ENCODE results near the gene DBX1.
"Not testable (repeated sequence)": the region's sequence is repeated elsewhere in the genome, so short reads cannot be mapped to it uniquely, and the experiment has no call there.

The DBX1 gene

DNA sequence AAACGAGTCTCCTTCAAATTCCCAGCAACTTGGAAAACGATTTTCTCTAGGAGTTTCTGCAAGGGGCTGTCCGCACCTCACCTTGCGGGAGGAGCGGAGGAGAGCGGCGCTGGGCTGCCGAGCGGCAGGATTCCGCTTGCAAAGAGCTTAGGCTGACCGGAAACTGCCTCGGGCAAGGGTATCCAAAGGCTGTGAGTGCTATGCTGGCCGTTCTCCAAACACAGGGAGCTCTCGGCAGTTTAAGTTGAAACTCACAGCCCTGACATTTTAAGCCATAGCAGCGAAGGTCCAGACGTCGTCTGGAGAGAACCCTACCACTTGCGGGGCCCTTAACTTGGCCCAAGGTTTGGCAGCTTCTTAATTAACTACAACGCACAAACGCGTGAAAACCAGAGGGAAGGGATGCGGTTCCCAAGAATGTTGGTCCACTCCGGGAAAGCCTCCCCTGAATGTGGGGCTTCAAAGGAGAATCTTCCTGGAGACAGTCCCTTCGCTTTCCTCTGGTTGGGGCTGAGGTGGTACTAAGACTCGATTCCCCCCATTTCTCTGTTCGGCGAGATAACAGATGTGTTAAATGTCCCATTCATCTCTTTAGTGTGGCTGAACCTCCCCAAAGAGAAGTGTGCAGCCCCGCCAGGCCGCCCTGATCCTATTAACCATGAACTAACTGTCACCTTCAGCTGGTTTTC lies 1.1 kb upstream of the DBX1 start:
- DNase-seq: peak; percentile 61

DNA sequence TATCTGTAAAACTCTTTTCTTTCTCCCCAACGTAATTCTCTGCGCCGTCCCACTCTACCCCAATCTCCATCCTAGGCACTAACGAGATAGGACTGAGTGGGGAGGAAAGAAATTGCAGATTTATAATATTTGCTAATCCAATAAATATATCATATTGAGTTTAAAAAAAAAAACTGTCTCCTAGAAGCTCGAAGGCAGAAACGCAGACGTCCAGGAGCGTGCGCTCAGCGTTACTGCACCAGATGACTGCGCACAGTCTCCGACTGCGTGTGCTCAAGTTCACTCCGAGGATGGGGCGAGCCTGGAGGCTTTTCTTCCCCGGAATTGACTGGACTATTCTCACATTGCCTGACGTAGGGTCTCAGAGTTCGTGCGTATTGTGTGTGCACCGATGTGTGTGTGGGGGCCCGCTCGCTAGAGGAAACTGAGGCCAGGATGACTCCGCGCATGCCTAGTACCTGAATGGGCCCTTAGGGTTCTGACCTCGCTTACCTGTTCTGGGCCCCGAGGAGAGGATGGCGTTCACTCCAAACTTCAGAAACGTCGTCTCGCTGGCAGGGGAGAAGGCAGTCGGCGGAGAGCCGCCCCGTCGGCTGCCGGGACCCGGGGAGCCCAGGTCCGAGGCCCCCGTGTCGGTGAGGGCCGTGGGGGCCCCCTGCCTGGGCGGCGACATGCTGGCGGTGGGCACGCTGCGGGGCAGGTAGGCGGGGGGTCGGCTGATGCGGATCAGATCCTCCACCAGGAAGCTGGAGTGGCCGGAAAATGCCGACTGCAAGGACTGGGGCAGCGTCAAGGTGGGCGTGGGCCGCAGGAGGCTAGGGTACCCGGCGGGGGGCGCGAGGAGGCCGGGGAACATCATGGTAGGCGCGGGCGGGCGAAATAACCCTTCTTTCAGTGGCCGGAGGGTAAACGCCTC lies 551 bp downstream of the DBX1 start:
- peak; percentile 36 for DNase-seq

DNA sequence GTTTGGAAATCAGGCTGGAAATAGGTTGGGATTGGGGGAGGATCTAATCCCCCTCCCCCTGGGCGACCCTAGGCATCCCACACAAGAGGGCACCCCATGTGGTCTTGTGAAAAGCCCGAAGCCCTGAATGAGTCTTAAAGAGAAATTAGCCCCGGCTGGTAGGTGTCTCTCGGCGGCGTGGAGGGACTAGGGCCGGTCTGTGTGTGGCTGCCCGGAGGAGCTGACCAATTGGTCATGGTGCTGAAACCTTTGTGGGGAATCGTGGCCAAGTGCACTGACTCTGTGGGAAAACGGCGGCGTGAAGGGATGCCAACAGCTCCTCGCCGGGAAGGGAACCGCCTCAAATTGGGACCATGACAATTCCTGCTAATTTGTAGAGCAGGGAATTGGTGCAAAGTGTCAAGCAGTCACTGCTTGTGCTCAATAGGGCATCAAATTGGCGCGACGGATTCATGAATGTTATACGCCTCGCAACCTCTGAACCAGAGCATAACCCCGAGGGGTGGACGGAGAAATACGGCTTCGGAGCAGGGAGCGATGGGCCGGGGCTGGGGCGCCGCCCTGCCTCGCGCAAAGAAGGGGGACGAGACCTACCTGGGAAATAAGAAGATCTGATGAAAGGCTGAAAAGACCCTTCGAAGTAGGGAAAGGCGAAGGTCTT lies 1.5 kb downstream of the DBX1 start:
- DNase-seq: peak; percentile 93

DNA sequence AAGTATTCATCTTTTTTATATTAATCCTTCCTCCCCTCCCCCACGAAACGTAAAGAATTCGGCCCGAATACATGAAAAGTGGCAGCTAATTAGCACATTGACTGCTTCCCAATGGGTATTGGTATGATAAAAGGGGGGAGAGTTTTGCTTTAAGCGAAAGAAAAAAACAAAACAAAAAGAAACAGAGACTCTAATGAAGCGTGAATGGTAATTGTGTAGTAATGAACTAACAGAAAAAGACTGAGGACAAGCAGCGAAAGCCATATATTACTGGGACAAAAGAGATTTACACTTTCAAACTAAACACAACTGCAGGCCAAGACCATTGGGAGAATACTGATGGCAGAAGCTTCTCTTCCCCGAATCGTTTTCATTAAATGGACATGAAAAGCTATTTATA lies 2.5 kb downstream of the DBX1 start:
- peak; percentile 31 for DNase-seq

DNA sequence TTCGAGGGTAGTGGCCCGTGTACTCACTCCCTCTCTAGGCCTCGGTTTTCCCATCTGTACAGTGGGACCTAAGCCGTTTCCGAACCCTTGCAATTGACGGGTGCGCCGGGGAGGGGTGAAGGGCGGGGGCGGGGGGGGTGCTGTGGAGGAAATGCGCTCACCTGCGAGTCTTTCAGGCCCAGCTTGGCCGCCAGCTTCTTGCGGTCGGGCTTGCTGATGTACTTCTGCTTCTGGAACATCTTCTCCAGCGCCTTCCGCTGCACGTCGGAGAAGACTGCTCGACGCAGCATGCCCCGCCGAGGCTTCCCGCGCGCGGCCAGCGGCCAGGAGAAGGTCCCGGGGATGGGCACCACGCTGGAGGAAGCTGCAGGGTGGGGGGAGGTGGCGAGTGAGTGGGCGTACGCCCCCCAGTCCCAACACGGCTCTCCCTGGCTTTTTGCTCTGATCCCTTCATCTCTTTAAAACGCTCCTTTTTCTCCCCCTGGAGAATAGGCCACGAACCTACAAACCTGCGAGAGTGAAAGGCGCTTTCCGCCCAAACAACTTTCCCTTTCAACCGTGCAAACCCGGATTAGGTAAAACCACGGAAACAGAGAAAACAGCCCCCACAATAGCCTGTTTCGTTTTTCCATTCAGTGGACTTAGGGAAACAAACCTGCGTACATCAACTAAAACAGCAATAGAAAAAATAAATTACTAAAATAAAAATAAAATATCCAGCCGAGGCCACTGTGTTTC lies 3.2 kb downstream of the DBX1 start:
- DNase-seq: peak; percentile 22

DNA sequence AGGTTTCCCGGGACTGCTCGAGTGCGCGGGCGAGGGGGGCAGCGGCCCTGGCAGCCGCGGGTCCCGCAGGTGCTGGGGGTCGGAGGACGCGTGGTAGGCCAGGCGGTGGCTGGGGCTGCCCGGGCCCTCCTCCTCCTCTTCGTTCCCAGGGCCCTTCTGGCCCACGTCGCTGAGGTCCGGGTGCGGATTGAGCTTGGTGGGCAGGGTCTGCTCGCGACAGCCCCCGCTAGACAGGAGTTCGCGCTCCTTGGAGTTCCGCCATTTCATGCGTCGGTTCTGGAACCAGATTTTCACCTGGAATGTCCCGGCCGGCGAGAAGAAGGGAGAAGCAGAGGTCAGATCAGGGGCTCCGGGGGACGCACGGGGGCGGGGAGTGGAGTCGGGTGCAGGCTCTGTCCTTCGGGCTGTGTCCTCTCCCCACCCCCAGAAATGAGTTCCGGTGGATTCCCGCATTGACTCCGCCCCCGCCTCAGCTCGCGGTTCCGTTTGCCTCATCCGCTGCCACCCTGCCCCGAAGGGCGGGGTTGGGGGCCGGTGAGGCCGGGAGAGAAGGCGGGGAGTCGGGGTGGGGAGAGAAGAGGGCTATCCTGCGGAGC lies 3.9 kb downstream of the DBX1 start:
- DNase-seq: peak; percentile 21

DNA sequence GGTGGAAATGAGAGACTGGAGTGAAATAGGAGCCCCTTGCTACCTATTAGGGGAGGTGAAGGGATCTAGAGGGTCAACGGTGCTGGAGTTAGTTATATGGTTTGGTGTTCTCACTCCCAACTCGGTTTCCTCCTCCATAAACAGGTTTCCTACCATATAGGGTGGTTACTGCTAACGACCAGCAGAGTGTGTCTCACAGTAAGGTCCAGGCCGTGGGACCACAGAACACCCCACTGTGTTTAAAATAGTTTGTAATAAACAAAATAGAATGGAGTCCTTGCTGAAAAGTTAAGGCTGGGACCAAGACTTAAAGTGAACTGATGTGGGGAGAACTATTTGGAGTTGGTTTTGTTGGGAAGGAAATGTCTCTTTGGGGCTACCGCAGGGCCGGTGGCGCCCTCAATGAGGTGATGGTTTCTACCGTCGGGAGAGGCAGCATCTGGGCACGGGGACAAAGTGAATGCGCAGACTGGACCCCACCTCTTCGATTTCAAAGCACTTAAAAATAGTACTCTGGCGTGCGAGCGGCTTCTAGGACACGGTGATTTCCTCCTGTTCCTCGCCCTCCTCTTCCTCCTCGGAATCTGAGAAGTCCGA lies 4.5 kb downstream of the DBX1 start:
- DNase-seq: no peak

DNA sequence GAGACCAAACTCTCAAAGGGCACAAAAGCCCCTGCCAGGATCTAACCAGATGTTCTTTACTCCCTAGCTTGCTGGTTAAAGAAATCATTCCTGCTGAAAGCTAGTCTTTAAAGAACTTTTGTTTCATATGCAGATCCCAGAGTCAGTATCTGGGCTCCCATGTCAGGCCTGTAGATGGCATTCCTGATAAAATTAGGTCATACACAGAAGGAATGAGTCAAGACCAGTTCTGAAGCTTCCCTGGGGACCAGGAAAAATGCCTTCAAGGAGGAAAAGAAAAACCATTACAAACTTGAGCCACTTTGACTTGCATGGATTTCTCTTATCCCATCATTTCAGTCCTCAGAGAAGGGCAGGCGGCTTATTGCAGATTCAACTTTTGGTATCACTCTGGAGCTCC lies 5.9 kb downstream of the DBX1 start:
- no peak for DNase-seq

DNA sequence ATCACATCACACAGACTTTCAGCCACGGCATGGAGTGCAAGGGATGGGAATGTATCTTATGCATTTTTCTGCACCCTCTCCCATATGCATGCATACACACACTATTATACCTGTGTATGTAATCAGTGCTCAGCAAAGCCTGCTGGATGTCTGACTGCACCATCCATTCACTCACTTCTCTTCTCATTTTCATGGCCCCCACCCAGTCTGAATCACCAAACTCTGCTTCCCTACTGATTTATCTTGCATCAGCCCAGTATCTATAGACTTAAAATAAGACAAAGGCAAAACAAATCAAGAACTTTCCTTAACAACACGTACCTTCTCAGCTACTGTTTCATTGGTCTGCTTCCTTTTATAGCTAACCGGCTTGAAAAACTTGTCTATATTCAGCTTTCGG lies 21.6 kb downstream of the DBX1 start:
- no peak for DNase-seq

DNA sequence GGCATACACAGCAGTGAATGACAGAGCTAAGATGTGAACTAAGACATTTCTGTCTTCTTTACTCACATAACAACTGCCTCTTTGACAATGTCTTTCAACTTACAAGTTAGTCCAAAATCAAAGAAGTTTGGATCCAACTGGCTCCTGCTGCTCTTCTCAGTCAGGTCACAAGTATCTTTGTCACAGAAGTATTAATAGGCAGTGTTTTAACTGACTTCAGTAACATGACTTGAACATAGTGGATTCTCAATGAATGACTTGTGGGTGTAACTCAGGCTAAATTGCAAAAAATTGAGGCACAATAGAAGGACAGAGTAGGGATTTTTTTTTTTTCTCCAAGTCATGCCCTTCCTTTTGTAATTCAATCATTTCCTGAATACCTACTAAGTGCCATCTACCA lies 22.6 kb downstream of the DBX1 start:
- no peak for DNase-seq

DNA sequence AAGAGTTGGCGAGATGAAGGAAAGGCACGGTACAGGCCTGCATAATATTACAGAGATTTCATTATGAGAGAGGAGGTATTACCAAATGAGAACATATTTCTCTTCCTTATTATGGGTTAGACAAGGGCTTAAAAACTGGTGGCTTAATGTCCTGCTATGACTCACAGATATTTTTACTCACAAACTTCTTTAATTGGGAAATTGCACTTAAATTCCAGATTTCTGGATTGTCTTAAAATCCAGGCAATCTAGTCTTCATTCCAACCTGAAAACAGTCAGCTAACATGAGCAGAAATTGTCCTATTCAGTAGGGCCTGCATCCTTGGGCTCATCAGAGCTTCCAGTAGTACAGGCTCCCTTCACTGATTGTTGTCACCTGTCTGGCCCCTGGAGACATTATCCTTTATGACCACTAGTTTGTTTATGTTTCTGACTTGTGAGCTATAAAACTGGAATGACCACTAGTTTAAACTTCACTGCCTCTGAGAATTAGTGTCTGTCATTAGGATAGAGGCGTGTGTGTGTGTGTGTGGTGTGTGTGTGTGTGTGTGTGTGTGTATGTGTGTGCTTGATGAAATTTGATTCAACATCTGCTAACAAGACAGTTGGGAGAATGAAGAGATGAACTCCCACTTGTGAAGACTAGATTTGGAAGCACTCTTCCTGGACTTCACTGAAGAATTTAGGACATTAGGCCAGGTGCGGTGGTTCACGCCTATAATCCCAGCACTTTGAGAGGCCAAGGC lies 25.1 kb downstream of the DBX1 start:
- no peak for DNase-seq

DNA sequence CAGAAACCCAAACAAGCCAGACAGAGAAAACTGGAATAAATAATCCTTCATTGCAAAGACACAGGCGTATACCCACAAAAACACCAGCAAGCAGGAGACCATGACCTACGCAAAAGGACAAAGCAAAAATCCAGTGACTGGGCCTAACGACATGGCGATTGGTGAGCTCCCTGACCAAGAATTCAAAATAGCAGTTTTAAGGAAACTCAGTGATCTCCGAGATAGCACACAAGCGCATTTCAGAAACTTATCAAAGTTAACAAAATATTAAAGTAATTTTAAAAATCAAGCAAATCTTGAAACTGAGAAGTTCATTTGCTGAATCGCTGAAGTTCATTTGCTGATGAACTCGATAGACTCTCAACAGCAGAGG lies 27.6 kb downstream of the DBX1 start:
- DNase-seq: no peak

DNA sequence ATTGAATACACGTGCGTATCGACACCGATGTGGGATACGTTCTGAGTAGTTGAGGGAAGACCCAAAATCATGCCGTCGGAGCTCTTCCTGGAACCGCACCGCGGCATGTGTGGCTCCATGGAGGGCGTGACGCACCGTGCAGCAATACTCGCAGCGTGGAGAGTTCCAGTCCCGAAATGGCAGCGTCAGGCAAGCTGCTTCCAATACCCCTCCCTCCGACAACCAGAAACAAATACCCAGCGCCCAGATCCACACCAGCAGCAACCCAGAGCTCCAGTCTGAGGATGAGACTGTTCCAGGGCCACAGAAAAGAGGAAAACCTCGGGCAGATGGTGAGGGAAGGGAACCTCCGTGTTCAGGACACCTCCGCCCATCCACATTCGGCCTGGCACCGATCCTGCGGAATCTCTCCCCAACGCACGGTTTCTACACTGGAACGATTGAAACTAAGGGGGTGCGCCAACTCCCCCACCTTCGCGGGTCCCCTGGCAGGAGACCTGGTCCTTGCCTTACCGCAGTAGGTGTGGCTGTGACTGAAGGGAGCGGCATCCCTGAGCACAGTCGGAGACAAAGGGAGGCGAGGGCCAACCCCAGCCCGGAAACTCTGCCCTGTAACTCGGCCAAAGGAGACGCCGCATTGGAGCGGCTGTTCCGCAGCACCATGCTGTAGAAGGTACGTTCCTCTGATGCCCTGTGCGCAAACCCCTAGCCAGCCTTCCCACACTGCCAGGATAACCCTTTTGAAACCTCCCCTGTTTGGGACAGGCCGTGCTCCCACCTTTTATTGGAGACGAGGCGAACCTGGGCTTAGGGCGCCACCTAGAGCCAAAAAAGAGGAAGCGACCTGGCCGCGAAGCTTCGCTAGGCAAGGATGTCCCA lies 28.2 kb downstream of the DBX1 start:
- peak; percentile 88 for DNase-seq

DNA sequence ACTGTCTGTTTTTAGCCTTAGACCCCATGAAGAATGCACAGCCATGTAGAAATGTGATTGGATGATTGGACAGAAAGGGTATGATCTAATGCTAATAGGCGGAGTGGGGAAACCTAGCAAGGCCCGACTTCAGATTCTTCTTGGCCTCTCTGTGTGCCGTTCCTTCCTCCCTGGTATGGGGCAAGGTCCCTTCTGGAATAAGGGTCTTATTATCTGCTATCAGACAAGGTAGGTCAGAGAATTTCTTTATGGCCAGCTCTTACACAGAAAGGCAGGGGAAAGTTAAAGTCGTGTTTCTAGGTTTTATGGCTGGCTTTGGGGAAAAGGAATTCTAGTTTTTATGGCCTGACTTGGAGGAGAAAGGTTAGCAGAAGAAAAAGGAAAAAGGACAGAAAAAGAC lies 30.6 kb downstream of the DBX1 start:
- no peak for DNase-seq

DNA sequence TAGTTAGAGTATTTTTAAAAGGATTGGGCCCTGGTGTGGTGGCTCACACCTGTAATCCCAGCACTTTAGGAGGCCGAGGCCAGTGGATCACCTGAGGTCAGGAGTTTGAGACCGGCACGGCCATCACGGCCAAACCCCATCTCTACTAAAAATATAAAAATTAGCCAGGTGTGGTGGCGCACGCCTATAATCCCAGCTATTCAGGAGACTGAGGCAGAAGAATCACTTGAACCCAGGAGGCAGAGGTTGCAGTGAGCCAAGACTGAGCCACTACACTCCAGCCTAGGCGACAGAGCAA lies 31.8 kb downstream of the DBX1 start:
- not testable (repeated sequence) for DNase-seq

DNA sequence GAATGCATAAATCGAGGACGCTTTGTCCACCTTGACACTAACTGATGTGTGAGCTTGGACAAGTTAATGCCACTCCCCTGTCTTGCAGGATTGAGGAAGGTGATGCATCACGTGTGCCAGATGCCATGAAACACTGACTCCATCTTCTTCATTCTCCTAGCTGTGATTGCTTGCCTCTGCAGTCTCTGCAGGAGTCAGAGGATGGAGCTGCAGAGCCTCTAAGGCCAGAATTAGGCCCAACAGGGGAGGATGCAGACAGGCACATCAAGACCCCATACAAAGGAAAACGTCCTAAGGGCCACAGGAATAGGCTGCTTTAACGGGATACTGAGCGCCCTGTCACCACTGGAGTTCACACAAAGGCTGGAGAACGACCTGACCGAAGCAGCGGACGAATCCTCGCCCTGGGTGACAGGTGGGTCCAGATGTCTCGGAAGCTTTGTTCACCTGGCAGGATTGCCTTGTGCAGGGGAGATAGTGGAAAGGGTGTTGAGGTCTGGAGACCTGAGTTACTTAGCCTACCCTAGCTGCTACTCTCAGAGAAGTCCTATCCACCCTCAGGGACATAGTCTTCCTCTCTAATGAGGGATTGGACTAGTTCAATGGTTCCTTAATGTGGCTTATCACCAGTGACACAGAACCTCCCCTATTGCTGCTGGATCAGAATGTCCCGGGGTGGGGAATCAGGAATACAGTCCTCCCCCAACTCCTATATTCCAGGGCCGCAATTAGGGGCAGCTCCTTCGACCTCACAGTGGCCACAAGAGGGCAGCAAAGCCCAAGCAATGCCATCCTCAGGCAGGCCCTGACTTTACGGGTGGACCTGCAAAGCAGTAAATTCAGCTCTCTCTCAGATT lies 32.4 kb downstream of the DBX1 start:
- peak; percentile 90 for DNase-seq

DNA sequence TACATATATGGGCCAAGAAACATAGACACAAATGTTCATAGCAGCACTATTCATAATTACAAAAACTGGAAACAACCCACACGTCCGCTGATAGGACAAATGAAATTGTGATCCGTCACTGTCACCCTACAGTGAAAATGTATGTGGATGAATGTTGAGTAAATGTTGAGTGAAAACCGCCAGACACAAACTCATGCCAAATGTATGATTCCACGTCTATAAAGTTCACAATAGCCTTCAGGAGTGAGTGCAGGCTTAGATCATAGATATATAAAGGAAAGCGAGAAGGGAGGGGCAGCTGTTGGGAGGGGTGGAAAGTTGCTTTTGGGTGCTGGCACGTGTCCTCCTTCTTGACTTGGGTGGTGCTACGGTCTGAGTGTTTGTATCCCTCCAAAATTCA lies 33.6 kb downstream of the DBX1 start:
- DNase-seq: no peak

DNA sequence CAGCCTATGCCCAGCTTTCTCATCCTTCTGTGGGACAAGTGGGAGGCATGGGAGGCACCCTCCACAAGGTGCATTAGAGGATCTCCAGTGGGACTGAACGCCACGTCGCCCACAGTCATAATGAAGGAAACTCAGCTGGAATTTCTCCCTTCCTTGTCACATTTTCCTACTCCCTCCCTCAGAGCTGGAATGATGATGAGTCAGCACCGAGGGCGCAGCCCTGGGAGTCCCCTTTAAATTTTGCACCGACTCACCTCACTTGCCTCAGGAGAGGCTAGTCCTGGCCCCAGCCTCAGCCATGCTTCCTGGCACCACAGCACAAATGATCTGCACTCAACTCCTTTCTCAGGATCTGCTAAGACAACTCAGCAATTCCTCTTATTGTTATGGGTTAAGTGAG lies 34.3 kb downstream of the DBX1 start:
- no peak for DNase-seq

DNA sequence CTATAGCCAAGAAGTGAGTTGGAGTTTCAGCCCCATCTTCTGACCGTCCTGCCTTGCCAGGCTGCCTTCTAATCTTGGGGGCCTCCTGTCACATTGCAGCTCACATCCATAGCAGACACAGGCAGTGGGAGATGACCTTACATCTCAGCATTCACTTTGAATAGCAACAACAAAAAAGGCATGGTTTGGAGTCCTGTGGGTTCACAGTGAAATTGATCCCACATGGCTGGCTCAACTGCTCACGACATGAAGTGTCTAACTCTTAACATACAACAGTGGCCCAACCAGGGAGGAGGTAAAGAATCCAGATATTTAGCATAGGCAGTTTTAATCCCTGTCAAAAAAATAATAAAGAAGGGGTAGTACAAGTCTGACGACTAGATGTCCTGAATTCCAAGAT lies 38.1 kb downstream of the DBX1 start:
- DNase-seq: no peak

Data from eye (tissue), 1 donor.